HG03135 (cell line): ENCODE results near the gene RBBP5.

ENCODE experiments used
- ATAC-seq: cut with Tn5 transposase; IDR thresholded peaks from one replicate; pipeline ENCODE4 v1.9.1; 2021; ENCODE audit warnings: mild to moderate bottlenecking, moderate library complexity; ENCODE audit not compliant: unreplicated experiment

The RBBP5 gene

DNA sequence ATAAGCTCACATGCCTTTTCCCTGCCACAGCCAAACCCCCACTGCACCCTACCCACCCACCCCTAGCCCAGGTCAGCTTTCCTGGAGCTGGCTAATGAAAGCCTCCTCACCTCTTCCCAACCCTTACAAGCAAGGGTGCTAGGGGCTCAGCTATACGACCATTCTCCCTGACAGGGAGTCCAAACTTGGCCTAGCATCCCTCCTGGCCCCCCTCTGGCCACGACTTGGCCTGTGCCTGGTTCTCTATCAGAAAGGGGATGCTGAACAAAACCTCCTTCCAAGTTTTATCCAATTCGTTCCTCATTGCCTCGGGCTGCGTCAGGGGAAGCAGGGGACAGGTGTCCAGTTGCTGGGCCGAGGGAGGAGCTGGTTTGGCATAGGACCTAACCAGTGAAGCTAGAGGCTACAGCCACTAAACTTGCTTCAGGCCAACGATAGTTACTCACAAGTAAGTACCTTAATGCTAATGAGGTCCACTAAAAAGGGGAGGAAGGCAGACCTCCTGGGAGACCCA is 46.1 kb downstream of the RBBP5 start:
- no peak for ATAC-seq

DNA sequence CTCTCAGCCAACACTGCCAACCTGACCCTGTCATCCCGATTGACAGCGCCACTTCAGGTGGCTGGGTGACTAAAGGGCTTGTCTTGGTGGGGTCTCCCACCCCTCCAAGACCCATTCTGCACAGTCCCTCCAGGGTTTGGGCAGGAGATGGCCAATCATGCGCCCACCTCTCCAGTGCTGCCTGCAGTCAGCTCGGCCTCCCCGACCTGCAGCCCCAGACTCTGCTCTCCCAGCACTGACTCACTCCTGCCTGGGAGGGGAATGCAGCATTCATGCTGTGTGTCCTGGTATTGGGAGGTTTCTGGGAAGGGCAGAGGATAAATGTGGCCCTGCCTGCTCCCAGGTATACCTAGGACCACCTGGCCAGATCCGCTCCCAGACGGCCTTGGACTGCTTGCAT is 47.3 kb downstream of the RBBP5 start:
- no peak for ATAC-seq

DNA sequence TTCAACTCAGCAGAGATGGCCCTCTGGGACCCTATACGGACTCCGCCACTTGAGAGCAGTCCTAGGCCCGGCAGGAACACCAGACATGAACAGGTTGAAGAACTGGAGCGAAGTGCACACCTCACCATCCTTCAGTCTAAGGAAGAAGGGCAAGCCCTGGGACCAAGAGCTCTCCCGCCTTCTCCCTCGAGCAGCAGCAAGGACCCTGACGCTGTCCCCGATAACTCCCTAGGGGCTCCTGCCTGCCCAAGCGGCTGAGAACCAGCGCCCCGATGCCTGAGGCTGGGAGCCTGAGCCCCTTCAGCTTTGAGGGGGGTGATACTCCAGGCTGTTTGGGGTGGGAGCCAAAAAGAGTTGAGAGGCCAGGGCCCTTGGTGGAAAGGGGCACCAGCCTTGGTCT is 47.7 kb downstream of the RBBP5 start:
- no peak for ATAC-seq

DNA sequence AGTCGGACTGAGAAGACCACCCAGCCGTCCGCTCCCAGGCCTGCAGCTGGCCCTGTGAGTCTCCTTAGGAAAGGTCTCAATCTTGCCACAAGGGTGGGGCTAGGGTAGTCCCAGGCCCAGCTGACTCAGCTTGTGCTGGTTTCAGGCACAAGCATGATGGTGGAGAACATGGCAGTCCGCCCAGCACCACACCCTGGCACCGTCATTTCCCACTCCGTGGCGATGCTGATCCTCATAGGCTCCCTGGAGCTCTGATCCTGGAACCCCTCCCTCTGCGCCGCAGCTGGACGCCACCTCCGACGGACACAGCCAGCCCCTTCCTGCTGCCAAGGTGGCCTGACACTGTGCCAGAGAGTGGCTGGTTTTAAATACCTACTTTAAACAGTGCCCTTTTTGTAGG is 48.3 kb downstream of the RBBP5 start:
- ATAC-seq: no peak

DNA sequence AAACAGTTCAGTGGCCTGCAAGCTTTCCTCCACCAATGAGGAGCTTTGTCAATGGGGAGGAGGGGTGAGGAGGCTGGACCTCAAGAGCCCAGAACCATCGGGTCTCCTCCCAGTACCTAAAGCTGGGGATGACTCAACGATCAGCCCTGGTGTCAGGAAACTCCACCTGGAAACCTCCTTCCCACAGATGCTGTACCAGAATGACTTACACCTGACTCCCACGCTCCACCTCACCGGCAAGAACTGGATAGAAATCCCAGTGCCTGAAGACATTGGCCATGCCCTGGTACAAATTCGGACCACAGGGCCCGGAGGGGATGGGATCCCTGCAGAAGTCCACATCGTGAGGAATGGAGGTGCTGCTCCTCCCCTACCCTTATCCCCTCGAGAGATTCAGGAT is 48.9 kb downstream of the RBBP5 start:
- ATAC-seq: no peak

DNA sequence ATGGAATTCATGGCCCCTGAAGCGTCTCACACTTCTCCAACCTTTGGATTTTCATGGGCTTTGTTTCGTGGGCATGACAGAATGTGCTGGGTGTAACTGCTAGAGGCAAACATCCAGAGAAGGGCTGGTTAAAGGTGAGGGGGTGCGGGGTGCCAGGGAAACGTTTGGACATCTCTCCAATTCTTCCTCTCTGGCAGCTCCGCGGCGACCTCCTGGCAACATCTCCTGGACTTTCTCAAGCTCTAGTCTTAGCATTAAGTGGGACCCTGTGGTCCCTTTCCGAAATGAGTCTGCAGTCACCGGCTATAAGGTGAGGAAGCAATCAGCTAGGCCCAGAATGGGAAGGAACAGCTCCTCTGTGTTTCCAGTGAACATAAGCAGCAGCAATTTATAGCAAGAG is 49.5 kb downstream of the RBBP5 start:
- no peak for ATAC-seq

DNA sequence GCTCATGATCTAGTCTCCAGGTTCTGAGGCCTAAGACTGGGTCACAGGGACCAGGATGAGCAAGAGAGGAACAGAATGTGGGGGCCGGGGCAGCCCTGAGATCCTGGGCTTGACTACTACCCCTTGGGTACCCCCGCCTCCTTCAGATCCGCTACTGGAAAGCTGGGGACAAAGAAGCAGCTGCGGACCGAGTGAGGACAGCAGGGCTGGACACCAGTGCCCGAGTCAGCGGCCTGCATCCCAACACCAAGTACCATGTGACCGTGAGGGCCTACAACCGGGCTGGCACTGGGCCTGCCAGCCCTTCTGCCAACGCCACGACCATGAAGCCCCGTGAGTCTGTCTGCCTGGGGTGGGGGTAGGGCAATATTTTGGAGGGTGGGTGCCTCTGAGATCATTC is 50.0 kb downstream of the RBBP5 start:
- no peak for ATAC-seq

DNA sequence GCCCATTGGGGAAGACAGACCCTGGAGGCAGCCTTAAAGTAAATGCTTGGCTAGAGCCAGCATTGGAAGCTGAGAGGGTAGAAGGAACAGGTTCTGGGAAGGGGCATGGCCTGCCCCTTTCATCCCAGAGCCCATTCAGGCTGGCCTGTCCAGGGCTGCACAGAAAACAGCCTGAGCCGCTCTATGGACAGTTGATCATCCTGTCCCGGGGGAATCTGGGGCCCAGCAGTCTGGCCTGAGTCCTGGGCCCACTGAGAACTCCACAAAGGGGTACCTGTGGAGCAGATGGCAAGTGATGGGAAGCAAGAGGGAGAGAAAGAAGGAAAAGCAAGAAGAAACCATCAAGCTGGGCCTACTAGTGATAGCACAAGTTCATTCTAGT is 50.8 kb downstream of the RBBP5 start:
- no peak for ATAC-seq

DNA sequence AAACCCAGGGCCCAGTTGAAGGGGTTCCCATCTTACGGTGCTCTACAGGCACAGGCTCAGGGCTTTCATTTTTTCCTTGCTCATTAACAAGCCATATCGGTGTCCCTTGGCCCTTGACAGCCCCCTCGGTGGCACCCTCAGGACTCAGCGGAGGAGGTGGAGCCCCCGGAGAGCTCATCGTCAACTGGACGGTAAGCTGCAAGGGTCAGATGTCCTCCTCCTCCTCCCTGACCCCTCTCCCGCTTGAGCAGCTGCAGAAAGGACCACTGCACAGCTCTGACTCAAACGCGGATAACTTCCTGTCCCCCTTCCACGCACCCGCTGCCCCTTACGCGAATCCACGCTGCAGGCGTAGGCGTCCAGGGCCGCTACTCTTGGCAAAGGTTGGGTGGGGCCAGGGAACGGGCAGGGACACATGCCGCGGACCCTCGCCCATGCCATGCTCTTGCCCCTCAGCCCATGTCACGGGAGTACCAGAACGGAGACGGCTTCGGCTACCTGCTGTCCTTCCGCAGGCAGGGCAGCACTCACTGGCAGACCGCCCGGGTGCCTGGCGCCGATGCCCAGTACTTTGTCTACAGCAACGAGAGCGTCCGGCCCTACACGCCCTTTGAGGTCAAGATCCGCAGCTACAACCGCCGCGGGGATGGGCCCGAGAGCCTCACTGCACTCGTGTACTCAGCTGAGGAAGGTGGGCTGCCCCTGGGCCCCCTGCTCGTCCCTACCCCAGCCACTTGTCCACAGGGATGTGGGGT is 52.2 kb downstream of the RBBP5 start:
- no peak for ATAC-seq

DNA sequence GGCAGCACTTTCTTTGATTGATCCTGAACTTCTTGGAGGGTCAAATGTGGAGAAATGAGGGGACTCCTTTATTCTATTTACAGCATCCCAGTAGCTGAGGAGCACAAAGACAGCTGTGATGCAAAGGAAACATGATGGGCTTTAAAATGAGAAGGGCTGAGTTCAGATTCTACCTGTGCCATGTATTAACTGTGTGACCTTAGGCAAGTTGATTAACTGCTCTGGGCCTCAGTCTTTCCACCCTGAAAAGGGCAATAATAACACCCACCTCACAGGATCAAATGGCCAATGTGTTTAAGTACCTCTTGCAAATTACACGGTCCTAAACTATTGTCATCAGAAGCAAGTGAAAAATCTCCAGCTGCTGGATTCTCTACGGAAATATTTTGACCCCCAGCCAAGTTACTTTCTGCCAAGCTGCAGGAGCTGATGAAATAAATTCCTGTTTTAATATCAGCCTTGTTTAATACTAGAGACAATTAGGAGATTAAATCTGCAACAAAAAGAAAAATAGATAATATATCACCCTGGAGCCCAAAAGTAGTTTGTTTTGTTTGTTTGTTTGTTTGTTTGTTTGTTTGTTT is 53.2 kb downstream of the RBBP5 start:
- ATAC-seq: no peak

DNA sequence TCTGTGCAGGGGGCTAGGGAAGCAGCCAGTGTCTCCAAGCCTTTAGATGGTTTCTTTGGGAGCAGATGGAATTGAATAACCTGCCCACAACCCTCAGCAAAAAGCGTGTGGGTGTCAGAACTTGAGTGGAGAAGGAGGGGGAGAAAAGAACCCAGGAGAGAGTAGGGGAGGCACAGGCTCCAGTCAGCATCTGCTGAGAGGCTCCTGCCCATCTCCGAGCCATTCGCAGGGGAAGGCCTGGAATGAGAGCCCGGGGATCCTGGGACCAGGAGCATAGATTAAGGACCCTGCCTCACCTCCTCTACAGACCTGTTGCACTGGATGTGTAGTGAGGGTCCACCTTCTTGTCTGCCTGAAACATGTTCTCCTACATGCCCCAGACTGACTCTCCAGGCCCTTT is 53.8 kb downstream of the RBBP5 start:
- ATAC-seq: no peak

DNA sequence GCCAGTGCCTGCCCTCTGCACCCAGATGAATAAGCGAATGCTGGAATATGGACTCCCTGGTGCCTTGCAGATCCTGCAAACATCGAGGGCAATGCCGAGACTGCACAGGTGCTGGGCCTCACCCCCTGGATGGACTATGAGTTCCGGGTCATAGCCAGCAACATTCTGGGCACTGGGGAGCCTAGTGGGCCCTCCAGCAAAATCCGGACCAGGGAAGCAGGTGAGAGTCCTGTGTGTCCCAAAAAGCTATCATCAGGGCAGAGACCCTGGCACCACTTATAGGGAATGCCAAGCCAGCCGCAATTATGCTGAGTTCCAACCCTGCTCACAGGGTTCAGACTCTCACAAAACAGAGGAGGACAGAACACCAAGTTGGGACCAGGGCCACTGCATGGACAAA is 54.7 kb downstream of the RBBP5 start:
- ATAC-seq: no peak

DNA sequence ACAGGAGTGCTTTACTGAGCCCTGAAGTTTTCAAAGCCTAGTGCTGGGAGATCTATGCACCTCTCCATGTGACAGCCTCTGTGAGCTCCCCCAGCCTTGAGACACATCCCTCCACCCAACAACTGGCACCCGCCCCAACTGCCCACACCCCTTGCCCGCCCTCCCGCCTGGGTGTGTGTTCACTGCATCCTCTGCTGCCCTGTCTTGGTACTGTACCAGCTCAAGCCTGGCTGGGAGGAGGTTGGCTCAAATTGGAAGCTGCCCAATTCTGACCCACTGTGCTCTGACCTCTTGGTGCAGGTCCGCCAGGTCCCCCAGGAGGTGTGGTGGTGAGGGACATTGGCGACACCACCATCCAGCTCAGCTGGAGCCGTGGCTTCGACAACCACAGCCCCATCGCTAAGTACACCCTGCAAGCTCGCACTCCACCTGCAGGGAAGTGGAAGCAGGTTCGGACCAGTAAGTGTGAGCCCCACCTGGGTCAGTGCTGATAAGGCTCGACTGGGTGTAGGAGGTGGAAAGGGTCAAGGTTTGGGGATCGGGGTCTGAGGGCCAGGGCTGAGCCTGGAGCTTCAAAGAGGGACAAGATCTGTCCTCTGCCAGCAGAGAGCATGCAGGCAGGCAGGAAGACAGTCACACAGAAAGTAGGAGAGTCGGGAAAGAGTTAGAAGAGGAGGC is 55.5 kb downstream of the RBBP5 start:
- ATAC-seq: no peak

DNA sequence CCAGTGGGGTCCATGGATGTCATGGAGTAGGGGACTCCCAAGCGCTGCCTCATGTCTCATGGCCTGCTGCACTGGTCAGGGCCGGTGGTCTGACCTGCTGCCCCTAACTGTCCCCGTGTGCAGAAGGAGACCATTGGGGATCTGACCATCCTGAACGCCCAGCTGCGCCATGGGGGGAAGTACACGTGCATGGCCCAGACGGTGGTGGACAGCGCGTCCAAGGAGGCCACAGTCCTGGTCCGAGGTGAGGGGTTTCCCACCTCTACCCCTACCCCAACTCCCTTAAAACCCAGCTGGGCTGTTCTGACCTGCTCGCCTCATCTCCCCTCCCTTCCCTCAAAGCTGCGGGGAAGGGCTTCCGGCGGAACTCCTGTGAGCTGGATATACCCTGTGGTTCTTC is 56.1 kb downstream of the RBBP5 start:
- no peak for ATAC-seq

DNA sequence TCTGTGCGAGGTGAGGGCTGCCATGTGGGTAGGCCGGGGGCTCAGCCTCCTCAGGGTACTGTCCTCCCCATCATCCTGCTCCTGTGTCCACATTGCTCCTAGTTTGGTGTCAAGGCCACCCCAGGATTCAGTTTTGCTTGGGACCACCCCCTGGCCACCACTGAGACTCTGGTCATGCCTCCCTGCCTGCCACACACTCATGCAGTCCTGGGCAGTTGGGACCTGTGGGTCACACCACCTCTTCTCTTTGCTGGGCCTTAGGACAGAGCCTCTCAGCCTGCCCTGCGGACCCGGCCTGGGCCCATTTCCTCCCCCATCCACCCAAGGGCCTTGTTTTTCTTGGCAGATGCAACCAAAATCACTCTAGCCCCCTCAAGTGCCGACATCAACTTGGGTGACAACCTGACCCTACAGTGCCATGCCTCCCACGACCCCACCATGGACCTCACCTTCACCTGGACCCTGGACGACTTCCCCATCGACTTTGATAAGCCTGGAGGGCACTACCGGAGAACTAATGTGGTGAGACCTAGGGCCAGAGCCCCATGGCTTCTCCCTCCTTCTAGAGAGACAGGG is 56.9 kb downstream of the RBBP5 start:
- no peak for ATAC-seq

DNA sequence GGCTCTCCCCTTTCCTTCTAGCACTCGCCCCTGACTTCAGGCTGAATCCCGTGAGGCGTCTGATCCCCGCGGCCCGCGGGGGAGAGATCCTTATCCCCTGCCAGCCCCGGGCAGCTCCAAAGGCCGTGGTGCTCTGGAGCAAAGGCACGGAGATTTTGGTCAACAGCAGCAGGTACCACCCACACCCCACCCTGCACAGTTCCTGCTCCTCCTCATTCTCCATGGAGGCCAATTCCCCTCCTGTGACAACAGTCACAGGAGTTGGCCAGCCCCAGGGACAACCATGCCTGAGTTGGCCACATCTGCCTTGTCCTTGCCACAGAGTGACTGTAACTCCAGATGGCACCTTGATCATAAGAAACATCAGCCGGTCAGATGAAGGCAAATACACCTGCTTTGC is 57.5 kb downstream of the RBBP5 start:
- ATAC-seq: no peak

DNA sequence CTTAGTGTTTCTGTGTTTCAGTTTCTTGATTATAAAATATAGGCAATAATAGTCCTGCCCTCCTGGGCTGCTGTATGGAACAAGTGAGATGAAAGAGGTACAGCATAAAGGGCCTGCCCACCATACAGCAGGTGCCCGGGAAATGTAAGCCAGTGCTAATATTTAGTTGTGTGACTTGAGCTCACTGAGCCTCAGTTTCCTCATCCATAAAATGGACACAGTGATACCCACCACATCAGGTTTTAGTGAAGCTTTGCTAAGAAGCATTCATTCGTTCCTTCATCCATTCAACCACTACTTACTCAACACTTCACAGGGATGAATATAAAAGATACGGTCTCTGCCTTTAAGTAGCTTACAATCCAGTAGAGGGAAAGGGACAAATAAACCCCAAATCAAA is 58.9 kb downstream of the RBBP5 start:
- no peak for ATAC-seq

DNA sequence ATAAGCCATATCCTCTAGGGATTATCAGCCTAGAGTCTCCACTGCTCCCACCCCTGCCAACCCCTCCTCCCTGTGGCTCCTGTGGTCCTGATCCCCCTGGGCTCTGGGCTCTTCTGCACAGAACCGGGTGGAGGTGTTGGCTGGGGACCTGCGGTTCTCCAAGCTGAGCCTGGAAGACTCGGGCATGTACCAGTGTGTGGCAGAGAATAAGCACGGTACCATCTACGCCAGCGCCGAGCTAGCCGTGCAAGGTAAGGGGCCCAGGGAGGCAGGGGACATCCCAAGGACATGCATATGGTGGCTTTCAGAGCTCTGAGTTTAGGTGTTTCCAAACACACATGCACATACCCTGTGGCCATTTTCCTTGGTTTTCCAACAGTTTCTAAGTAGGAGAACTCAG is 59.5 kb downstream of the RBBP5 start:
- no peak for ATAC-seq

DNA sequence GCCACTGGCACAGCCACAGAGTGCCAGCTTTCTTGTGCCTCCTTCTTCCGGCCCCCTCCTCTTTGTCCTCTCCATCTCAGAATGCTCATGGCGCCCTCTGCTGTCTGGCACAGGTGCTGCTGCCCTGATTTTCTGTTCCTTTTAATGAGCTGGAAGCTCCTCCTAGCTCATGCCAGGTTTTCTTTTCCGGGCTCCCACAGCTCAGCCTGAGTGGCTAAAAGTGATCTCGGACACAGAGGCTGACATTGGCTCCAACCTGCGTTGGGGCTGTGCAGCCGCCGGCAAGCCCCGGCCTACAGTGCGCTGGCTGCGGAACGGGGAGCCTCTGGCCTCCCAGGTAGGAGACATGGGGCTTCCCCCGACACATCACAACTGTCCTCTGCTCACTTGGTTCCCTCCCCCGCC is 60.1 kb downstream of the RBBP5 start:
- no peak for ATAC-seq

DNA sequence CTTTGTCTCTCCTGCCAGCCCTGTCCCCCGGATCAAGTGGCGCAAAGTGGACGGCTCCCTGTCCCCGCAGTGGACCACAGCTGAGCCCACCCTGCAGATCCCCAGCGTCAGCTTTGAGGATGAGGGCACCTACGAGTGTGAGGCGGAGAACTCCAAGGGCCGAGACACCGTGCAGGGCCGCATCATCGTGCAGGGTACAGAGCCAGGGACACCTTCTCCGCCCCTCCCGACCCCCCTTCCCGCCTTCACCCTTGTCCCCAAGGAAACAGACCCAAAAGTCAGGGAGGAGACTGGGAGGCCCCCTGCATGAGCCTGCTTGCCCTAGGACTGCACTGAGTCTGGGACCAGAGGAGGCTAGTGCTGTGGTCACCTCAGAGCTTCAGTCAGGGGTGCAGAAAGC is 60.6 kb downstream of the RBBP5 start:
- ATAC-seq: no peak

DNA sequence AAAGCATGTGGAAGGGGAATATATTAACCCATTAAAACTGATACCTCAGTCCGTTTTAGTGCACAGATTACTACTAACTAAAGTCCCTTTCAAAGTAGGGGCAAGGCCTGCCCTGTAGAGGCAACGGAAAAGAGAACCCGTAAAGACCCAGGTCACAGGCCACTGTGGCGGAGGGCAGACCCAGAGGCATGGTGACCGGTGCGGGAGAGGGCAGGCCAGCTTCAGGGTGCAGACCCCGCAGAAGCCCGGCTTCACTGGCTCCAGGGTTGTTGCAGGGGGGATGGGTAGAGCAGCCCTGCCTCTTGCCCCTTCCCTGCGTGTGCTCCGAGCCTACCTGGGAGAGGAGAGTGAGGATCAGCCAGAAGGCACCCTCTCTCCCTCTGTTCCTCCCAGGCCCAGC is 61.0 kb downstream of the RBBP5 start:
- ATAC-seq: no peak

DNA sequence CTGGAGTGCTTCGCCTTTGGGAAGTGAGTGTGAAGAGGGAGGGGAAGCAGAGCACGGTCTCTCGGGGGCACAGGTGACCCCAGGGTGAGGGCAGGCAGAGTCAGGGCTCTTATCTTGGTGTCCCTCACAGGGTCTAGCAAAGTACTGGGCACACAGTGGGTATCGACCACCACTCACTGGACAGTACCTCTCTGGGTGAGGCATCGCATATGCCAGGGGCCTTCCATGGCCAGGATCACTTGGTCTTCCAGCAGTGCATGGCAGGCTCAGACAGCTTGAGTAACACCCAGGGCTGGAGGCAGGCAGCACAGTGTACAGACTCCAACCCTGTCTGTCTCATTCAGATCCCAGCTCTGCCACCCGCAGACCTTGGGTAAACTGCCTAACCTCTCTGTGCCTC is 62.1 kb downstream of the RBBP5 start:
- ATAC-seq: no peak
